Measurements from ENCODE around the gene TM4SF4.

Gene TM4SF4

DNA sequence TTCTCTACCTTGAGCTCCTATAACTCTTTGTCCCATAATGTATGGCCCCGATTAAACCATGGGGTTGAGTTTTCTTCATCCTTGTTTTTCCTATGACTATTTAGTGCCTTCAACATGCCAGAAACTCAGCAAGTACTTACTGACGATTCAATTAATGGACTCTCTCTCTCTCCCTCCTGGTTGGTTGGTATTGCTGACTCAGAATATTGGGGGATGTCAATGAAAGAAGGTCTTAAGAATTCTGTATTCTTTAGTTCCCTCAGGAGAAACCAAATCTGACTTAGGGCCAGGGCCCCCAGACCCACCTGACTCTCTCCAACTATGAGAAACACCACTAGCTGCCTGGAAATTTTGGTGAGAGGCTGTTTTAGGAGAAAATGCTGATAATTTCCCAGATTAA, 40.8 kb downstream of the TM4SF4 start:
- DNase-seq = no peak

DNA sequence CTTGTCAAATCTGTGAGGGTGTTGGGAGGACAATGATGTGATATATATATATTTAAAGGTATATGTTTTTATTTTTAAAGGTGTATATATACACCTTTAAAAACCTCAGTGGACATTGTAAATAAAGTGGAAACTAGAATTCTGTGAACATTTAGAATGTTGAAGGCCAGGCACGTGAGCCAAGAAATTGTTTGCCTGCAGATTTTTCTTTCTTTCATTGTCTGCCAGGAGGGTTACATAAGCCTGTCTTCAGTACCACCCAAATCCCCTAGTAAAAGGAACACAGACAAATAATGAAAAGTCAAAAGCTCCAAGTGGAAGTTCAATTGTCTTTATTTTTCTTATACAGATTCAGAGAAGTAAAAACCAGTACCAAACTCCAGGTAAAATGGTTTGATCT, 42.4 kb downstream of the TM4SF4 start:
- no peak for DNase-seq

DNA sequence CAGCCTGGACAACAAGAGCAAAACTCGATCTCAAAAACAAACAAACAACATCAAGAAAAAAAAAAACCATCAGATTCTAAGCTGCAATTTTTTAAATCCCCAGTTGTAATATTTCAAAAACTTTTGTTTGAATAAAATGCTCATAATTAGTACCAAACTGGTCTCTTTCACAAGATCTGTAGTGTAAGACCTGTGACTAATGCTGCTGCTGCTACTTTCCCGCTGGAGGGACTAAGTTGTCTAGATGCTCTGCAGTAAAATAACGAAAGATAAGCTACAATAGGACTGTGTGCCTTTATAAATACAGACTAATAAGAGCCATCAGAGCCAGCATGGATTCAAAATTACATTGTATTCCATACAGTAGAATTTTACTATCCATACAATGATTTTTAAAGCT, 45.4 kb downstream of the TM4SF4 start:
- no peak for DNase-seq

DNA sequence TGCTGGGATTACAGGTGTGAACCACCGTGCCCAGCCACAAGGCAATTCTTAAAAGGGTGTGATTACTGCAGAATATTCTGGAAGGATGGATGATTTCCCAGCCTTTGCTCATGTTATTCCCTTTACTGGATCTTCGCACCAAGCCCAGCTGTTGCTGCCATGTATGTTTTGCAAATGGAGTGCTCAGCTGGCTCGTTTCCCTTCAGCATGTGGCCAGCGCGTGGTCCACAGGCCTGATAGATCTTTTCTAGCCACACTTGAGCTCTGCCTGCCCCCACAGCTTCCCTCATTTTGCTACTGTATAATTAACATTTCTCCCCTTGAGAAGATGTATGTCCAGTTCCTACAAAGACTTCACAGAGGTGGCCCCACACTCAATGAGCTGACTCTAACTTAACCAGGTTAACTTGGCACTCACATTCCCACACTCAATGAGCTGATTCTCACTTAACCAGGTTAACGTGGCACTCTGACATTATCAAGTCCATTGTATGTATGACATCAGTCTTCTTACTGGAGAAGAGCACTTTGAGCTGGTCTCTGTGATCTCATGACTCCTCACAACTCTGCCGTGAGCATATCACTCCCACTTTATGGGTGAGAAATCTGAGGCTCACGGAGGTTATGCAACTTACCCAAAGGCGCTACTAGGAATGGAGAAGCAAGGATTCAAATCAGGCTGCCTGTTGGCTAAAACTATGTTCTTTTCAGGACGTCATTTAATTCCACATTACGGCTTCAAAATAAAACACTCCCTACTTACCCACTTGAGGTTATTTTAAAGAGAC, 49.2 kb downstream of the TM4SF4 start:
- no peak for DNase-seq

DNA sequence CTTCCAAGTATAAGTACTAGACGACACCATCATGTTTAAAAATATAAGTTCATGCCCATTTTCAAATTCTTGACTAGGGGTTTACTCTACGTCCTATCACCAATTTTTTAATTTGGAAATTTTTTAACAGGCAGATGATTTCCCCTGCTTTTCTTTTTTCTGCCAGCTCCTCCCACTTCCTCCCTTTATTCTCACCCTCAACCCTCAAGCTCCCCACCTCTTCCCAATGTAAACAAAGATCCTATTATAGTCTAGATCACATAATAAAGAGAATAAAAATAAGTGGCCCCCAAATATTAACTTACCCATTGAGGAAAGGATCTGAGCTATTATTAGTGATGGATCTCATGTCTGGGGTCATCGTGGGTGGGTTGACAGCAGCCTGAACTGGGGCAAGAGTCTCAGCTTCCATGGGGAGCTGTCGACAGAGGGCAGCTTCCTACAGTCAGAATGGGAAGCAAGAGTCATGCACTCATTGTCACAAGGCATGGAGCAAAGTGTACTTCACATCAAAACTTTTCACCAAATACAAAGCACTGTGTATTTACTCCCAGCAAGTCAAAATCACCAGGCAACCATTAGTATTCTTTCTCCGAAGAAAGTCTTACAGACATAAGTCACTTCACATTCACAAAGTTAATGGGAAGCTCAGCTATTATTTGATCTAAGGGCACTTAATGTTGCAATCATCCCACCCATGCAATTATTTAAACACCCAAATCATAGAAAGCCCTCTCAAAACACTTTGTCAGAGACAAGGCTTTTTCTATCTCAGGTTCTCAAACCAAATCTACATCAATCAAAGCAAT, 53.2 kb downstream of the TM4SF4 start:
- no peak for DNase-seq

DNA sequence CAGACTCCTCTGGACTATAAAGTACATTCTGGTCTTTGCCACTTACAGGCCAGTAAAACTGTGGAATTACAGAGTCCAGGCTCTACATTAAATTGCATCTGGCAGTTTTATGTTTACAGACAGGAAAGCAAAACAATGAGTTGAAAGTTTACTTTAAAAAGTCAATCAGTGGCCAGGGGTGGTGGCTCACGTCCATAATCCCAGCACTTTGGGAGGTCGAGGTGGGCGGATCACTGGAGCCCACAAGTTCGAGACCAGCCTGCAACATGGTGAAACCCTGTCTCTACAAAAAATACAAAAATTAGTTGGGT, 53.8 kb downstream of the TM4SF4 start:
- DNase-seq = no peak

DNA sequence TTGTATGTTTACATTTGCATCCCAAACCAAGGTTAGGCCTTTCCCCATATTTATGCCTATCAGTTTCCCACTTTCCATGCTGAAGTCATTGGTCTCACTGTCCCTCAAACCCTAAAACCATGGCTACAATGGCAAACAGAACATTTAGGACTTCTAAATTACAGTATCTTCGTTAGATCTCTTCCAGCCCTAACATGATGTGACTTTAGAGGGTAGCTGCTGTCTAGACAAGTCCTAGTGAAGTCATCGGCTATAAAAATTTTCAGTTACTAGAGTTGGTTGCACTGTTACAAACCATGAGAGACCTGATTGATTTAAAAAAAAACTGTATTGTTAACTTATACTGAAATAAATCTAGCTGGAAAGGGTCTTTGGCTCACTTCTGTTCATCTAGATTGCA, 54.6 kb downstream of the TM4SF4 start:
- DNase-seq = no peak

DNA sequence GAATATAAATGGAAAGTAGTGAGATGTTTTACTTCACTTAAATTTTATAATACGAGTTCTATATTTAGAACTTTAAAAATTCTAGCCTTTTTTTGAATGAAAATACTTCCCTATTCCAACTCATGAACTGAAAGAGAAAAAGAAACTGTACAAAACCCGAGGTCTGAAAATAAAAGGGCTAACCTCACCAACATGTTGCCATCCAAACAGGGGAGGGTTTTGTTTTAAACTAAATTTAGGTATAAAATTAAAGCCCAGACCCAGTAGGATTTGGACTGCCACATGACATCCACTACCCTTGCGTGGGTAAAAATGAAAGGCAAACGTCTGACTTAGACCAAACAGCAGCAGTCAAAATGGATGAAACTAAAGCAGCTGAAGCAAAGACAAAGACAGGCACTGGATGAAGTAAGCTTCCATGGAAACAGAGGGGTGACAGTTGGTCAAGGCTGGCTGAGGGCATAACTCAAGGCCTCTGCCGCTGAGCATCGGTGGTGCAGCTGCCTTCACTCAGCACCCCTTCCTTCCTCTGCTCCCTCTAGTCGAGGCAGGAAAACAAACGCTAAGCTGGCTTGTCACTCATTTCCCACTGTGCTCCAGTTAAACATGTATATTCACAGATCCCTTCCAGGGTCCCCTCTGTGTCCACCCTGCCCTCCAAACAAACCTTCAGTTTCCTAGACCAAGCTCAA, 58.1 kb downstream of the TM4SF4 start:
- DNase-seq = peak; percentile 56

DNA sequence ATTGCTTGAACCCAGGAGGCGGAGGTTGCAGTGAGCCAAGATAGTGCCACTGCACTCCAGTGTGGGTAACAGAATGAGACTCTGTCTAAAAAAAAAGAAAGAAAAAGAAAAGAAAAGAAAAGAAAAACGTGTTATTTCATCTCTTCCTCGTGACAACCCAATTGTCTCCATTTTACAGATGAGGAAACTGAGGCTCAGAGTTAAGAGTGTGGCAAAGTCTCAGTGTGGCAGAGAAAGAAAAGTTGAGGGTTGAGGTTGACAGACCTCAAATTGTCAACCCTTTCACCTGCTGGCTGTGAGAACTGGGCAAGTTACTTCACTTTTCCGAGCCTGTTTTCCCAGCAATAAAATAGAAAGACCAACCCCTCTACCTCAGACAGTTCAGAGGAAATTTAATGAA, 59.6 kb downstream of the TM4SF4 start:
- no peak for DNase-seq

DNA sequence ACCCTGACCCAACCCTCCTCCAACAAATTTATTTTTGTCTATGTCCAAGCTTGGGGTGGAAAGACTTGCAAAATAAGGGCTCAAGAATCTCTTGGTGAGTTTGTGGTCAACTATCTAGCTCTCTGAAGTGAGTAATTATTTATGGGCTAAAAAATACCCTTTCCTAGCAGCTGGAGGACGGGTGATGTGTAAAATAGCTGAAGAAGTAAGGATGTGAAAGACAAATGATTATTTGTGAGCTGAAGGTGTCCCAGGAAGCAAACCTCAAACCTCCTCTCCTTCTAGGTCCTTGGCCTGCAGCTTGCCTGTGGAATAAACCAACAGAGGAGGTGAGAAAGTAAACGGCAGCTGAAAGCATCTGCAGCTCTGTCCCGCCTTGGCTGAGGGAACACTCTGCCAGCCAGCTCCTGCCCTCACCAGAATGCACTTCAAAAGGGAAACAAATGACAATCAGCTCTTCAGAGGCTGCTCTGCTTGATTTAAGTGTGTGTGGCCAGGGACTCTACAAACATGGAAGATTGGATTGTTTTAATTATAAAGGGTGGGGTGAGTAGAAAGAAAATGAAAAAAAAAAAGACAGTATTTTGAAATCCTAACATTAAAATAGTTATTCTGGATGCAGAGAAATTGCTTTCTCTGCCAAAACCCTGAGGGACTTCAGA, 60.3 kb downstream of the TM4SF4 start:
- no peak for DNase-seq

DNA sequence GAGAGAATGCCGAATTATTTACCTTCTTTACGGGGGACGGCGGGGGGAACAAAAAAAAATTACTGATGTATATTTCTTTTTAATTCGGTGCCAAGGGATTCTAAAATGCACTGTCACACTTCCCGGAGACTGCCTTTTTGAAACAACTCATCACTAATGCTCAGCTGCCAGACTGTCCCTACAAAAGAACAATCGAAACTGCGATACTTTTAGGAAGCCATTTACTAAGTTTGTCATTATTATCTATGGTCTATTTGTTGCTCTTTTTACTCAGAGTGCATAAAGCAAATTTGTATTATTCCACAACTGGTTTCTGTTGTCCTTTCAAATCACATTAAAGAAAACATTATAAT, 60.8 kb downstream of the TM4SF4 start:
- DNase-seq = no peak

DNA sequence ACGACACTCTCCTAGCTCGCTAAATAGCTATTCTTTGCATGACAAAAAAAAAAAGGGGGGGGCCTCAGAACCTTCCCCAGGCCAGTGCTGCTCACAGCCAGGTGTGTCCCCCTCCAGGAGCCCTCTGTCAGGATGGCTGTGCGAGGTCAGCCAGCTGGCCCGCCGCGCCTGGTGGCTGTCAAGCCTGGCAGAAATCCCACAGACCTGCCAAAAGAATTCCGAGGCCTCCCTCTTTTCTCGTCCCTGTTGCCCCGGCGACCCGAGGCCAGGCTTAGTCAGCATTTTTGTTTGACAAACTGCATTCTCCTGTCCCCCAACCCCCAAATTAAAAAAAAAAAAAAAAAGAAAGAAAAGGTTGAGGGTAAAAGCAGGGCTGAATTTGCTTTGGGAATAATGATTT, 61.9 kb downstream of the TM4SF4 start:
- DNase-seq = peak; percentile 65

DNA sequence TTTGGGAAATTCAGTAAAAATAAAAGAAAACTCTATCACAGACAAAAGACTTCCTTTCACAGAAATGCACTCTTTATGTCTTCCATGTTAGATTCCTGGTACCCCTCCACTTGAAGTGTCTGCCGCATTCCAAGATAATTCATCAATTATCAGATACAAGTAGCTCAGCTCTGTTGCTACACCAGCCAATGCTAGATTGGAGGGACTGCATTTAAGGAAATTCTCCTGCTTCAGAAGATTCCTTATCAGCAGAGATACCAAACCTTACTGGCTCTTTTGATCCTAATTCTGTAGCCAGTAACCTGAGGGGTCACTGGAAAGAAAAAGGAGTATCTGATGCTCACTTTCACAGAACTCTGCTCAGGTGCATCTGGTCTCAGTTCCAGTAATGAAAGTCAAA, 63.9 kb downstream of the TM4SF4 start:
- DNase-seq = no peak

DNA sequence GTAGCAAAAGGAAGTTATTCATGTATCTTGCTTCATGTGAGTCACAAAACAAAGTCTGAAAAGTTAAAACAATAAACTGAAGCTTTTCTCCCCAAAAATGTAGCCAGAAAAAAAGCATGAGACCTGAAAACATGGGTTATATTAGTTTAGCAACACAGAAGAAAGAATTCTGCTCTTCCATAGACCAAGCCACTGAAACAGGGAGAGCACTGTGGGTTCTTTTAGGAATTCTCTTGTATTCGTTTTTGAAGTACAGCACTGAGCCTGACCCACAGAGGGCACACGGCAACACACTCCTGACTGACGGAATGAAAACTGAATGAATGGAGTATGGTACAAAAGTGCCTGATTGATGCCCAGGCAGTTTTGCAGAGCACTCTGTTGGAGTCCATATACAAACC, 66.6 kb downstream of the TM4SF4 start:
- no peak for DNase-seq

DNA sequence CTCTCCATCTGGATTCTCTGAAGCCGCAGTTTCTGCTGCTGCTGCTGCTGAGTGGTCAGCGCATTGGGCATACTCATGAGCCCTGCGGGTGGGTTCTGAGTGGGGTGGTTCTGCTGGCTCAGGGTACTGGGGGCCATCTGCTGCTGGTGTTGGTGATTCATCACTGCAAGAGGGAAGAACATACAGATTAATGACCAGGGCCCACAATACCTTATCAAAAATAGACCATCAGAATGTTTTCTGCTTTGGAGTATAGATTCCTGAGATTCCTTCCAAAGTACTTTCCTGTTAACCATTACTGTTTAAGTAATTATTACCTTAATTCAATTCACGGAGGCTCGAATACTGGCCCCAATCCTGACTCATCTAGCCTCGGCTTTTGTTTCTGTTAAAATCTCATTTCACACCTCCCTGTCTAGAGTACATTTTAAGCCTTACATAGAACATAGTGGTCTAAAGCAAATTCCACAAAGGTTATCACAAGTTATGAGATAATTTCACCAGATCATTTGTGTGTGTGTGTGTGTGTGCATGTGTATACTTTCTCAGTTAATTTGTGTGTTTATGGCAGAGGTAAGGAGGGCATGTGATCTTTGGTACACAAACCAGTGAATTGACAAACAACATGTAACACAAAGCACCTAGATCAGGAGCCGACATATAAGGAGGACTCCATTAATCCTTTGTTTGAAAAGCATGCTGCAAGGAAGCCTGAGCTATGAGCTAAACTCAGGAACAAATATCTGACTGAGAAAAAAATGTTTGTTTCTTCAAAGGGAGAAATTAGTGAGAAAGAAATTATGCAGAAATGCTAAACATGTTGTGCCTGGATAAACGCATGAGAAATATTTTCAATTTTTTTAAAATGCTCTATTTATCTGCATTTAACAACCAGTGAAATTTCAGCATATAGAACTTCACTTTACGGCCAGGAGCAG, 68.1 kb downstream of the TM4SF4 start:
- DNase-seq = no peak

DNA sequence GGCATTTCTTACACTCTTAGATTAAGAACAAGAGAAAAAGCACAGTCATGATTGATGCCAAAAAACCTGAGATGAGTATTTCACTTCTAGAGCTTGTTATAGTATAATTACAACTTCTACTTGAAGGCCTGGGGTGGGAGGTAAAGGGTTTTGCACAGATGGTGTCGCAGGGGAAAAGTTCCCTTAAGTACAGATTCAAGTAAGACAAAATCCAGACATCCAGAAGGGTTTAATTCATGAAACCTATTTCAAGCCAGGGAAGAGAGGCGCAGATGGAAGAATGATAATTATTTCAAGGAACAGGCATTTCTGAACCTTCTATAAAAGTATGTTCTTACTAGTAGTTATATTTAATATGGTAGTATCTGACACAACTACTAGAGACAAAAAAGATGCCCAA, 70.6 kb downstream of the TM4SF4 start:
- DNase-seq = no peak

DNA sequence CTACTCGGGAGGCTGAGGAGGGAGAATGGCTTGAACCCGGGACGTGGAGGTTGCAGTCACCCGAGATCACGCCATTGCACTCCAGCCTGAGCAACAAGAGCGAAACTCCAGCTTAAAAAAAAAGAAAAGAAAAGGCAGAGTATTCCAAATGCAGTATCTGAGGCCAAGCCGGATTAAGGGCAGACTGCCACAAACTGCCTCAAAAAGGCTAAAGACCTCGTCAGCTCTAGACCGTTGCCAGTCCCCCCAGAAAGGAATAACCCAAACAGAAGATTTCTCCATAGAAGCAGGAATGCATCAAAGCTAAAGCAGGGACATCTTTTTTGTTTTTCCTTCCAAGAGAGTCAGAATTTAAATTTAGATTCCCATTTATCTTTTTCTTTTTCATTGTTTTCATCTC, 72.9 kb downstream of the TM4SF4 start:
- no peak for DNase-seq

DNA sequence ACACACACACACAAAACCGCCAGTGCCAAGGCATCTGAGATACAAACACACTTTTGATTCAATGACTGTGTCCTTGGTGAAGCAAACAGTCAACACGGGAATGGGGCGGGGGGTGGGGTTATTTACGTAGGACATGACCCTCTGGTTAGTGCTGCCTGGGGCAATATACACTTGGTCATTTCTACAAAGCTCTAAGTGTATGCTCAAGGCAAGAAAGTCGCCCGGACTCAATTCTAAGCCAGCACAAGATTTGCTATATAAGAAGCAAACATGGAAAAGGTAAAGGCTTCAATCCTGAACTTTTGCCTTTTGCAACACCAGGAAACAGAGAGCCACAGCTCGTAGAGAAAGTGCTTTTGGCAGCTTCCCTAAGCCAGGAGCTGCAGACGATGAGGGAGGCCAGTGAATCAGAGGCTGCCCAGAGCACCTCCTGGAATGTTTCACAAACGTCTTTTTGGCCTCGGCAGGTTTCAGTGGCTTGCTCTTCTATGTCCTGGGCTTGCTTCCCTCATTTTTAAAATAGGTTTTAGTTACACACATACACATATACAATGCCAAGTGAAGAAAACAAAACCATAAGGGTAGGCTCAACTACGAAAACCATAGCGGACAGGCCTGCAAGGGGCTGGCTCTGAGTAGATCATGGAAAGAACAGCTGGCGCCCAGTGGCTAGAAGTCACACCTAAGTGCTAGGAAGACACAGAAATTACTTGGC, 73.6 kb downstream of the TM4SF4 start:
- DNase-seq = no peak

DNA sequence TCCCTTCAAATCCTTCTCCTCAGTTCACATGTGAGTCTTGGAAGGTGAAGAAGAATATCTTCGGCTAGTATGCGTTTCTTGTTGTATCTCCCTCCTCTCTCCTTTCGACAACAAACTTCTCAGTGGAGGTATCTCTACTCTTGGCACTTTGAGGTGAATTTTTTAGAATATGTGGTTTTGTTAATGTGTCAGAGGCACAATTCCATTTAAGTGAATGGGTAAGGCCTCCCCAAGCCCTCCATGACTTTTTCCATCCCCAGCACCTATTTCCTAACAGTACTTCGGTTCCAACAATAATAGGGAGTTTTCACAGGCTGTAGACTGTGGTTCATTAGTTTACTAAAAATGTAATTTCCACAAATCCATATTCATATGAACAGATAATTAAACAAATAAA, 74.2 kb downstream of the TM4SF4 start:
- DNase-seq = no peak

DNA sequence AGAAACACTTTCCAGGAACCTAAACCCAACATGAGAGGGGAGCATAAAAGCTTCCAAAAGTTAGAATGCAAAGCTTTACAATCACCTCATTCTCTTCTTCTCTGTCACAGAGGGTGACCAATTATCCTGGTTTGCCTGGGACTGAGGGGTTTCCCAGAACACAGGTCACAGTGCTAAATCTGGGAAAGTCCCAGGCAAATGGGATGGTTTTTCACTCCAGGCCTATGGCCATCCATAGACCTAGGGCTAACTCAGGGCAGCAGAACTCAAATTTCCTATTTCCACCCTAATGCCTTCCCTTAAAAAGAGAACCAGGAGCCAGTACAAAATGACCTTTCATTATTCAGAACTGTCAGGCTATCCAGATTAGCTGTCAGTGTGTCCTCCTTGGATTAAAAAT, 77.0 kb downstream of the TM4SF4 start:
- no peak for DNase-seq

DNA sequence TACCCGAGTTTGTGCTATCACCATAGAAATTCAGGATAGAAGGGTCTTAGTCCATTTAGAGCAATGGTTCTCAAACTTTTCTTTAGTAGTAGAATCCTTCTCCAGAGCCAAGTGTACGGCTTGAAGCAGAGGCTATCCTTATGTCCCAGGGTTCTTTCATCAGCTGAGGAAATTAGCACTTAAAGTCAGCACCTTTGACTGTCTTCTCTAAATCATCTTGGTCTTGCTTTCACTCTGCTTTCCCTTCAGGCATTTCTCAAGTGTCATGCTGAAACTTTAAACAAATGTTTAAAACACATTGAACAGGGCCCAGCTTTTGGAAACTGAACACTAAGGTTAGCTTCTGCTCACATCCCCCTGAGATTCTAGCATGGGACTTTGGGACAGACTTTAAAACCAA, 78.2 kb downstream of the TM4SF4 start:
- DNase-seq = no peak

Data from retina (tissue), 1 donor.